SU-DHL-6 (cell line): ENCODE data around the gene RARS1.

Experiments used
- H2AFZ ChIP-seq: fragments of 200-600 bp; sonication (generic); 2 replicates; pipeline ENCODE4 v1.6.1; 2014; ENCODE audit warnings: low read depth, mild to moderate bottlenecking, moderate library complexity, mixed read lengths, antibody characterized with exemption, low read length; ENCODE audit not compliant: severe bottlenecking
- H3F3A ChIP-seq: fragments of 200-600 bp; shearing (Covaris generic); 2 replicates; pipeline ENCODE4 v1.6.0; 2016; ENCODE audit warnings: antibody characterized with exemption, mild to moderate bottlenecking; ENCODE audit not compliant: insufficient read depth
- H3K27ac ChIP-seq: fragments of 200-600 bp; sonication (generic); 2 replicates; pipeline ENCODE4 v1.5.1; 2016; ENCODE audit warnings: low read depth, mild to moderate bottlenecking, low read length, moderate library complexity, mixed read lengths
- H3K27me3 ChIP-seq: fragments of 200-600 bp; sonication (generic), shearing (Covaris generic); 2 replicates; pipeline ENCODE4 v1.6.0; 2014; ENCODE audit warnings: mild to moderate bottlenecking, low read length
- H3K36me3 ChIP-seq: fragments of 200-600 bp; sonication (generic); 2 replicates; pipeline ENCODE4 v1.6.1; 2014; ENCODE audit warnings: mild to moderate bottlenecking, low read length, mixed read lengths
- H3K4me2 ChIP-seq: fragments of 300-600, 200-600 bp; shearing (Covaris generic), sonication (generic); 2 replicates; pipeline ENCODE4 v1.6.0; 2014; ENCODE audit warnings: low read length, low read depth, mild to moderate bottlenecking; ENCODE audit not compliant: poor library complexity, severe bottlenecking
- H3K4me3 ChIP-seq: fragments of 200-600 bp; sonication (generic); 2 replicates; pipeline ENCODE4 v1.5.1; 2014; ENCODE audit warnings: antibody characterized with exemption, low read length, mild to moderate bottlenecking, mixed read lengths; ENCODE audit not compliant: insufficient read depth, poor library complexity, severe bottlenecking
- H3K79me2 ChIP-seq: fragments of 200-600 bp; sonication (generic); 2 replicates; pipeline ENCODE4 v1.6.1; 2014; ENCODE audit warnings: mild to moderate bottlenecking, low read length, moderate library complexity; ENCODE audit not compliant: insufficient read depth
- H3K9ac ChIP-seq: fragments of 200-600 bp; sonication (generic); 2 replicates; pipeline ENCODE4 v1.7.0; 2014; ENCODE audit warnings: mild to moderate bottlenecking, low read length
- H3K9me2 ChIP-seq: fragments of 200-600 bp; sonication (generic); replicated peaks from 2 replicates; pipeline ENCODE4 v1.6.1; 2014; ENCODE audit warnings: low read length; ENCODE audit not compliant: insufficient read depth
- H3K9me3 ChIP-seq: fragments of 200-600 bp; sonication (generic); 2 replicates; pipeline ENCODE4 v1.6.1; 2014; ENCODE audit warnings: low read length, mixed read lengths; ENCODE audit not compliant: insufficient read depth
- H4K20me1 ChIP-seq: fragments of 200-600 bp; sonication (generic); 2 replicates; pipeline ENCODE4 v1.6.1; 2014; ENCODE audit warnings: low read depth, mild to moderate bottlenecking, antibody characterized with exemption, low read length, moderate library complexity, mixed read lengths
- EZH2phosphoT487 ChIP-seq: fragments of 200-600 bp; sonication (generic), shearing (Covaris generic); conservative IDR thresholded peaks from 2 replicates; pipeline ENCODE4 v1.6.1; 2018; ENCODE audit warnings: mild to moderate bottlenecking, antibody characterized with exemption, low read length, moderate library complexity, mixed read lengths
- TF ChIP-seq, protein P1 (sequence below): fragments of 200-600 bp; sonication (generic); IDR thresholded peaks from one replicate; pipeline ENCODE4 v1.5.1; 2017; ENCODE audit warnings: antibody characterized with exemption, mild to moderate bottlenecking, low read length, moderate library complexity; ENCODE audit not compliant: insufficient read depth, poor library complexity, severe bottlenecking

RARS1 gene

GRCh38 chr5:168527756-168528295 is 41.6 kb downstream of the RARS1 start:
- H4K20me1 ChIP-seq = no peaks in the 10 kb centered on the region
- no peak overlapping the region for H3K27ac ChIP-seq
- no peaks in the 10 kb centered on the region for H3F3A ChIP-seq
- H3K79me2 ChIP-seq = no peaks in the 10 kb centered on the region
- H3K4me2 ChIP-seq = no peak overlapping the region
- H3K9me2 ChIP-seq = no peaks in the 10 kb centered on the region
- no peak overlapping the region for H3K9ac ChIP-seq
- TF ChIP-seq, protein P1, sequence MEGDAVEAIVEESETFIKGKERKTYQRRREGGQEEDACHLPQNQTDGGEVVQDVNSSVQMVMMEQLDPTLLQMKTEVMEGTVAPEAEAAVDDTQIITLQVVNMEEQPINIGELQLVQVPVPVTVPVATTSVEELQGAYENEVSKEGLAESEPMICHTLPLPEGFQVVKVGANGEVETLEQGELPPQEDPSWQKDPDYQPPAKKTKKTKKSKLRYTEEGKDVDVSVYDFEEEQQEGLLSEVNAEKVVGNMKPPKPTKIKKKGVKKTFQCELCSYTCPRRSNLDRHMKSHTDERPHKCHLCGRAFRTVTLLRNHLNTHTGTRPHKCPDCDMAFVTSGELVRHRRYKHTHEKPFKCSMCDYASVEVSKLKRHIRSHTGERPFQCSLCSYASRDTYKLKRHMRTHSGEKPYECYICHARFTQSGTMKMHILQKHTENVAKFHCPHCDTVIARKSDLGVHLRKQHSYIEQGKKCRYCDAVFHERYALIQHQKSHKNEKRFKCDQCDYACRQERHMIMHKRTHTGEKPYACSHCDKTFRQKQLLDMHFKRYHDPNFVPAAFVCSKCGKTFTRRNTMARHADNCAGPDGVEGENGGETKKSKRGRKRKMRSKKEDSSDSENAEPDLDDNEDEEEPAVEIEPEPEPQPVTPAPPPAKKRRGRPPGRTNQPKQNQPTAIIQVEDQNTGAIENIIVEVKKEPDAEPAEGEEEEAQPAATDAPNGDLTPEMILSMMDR = no peak
- no peak for TF ChIP-seq EZH2phosphoT487
- no peaks in the 10 kb centered on the region for H3K27me3 ChIP-seq
- no peaks in the 10 kb centered on the region for H3K36me3 ChIP-seq
- H3K4me3 ChIP-seq = no peak overlapping the region
- no peaks in the 10 kb centered on the region for H3K9me3 ChIP-seq
- H2AFZ ChIP-seq = no peak overlapping the region

- H3K9me2 ChIP-seq = no peaks in the 10 kb centered on the region
- TF ChIP-seq, protein P1 = no peak
- no peak for TF ChIP-seq EZH2phosphoT487
- H2AFZ ChIP-seq = no peak within 1 kb of the TSS
- H3K27me3 ChIP-seq = no peaks in the 10 kb centered on the region
- H3K9ac ChIP-seq = no peak within 1 kb of the TSS
- no peaks in the 10 kb centered on the region for H3K36me3 ChIP-seq
- H4K20me1 ChIP-seq = no peaks in the 10 kb centered on the region
- no peaks in the 10 kb centered on the region for H3K9me3 ChIP-seq
- H3K4me2 ChIP-seq = no peak within 1 kb of the TSS
- H3K4me3 ChIP-seq = no peak within 1 kb of the TSS
- H3K79me2 ChIP-seq = no peaks in the 10 kb centered on the region
- H3F3A ChIP-seq = no peaks in the 10 kb centered on the region
- no peak within 1 kb of the TSS for H3K27ac ChIP-seq
These were observed 42.5 kb downstream of the RARS1 start, which contains the start of gene FBLL1 for GRCh38 chr5:168528521-168529373. Gene FBLL1, plus strand, starts transcription at chr5:168529305. Its CDS starts 200 bp downstream, at chr5:168529505.

- Histone ChIP-seq H4K20me1 (no peaks in the 10 kb centered on the region), H3K4me2 (no peak overlapping the region), H3K4me3 (no peak overlapping the region), H3K9me2 (no peaks in the 10 kb centered on the region), H3K36me3 (no peaks in the 10 kb centered on the region), H3F3A (no peaks in the 10 kb centered on the region), H3K9me3 (no peaks in the 10 kb centered on the region), H3K27me3 (no peaks in the 10 kb centered on the region), H2AFZ (no peak overlapping the region), H3K79me2 (no peaks in the 10 kb centered on the region), H3K9ac (no peak overlapping the region), H3K27ac (no peak overlapping the region)
- TF ChIP-seq, protein P1 = no peak
- no peak for TF ChIP-seq EZH2phosphoT487
These were observed 43.3 kb downstream of the RARS1 start for GRCh38 chr5:168529374-168530234.
